ENCODE data around the gene TEX22. TPM values are rescaled to one million over a fixed set of nuclear protein-coding genes. Genes with fewer than 3 reads are reported as not detected.

The TEX22 gene
- total RNA-seq, 4 donors from 2014 or later: not detected

DNA sequence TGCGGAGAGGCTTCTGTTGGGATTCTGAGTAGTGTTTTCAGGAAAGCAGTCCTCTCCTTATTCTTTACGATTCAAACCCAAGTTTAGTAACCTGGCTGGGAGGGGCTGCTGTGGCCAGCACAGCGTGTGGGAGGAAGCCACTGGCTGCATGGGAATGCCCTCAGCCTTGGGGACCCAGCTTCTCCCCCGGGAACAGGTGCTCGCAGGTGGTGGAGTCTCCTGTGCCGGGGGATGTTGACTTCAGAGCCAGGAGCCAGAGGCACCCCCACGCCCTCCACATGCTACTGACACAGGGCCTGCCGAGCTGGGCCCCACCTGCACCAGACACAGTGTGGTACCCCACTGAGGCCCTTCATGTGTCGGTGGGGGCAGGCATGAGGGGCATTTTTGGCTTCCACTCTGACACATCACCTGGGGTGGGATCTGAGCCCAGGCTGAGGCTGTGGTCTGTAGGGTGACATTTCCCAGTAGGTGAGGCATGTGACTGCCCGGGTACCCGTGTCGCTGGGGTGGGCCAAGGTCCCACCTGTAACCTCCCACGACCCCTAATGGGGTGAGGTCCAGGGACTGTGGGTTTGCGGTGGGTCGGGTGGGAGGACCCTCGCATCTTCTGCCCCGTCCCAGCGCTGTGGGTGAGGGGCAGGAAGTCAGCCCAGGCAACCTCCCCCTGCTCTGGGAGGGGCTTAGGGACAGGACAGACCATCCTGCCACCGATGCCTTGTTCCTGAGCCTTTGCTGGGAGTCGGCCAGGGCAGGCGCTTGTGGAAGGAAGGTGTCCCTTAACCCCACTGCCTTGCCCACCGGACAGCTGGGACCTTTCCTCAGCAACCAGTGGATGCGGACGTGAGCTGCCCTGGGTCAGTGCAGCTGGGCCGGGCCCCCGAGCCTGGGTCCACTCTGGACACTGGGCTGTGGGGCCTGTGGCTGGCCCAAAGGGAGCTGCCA is 47.8 kb downstream of the TEX22 start:
- Histone ChIP-seq H3K27ac (no peak overlapping the region), H3K9me3 (no peaks in the 10 kb centered on the region), H3K4me1 (peaks cover 2 to 9% of the 10 kb centered on the region in 2 donors), H3K27me3 (no peaks in the 10 kb centered on the region), H3K36me3 (peaks cover 0 to 8% of the 10 kb centered on the region in 2 donors), H3K4me3 (no peak overlapping the region)
- in situ Hi-C loops (cut with MboI; ENCODE audit: low sequenced_read_pairs in 4 of 4): no loop called here
- intact Hi-C loops (cut with DNase I; ENCODE audit: low total_unique reads): no loop called here
- DNase-seq (no peak), ATAC-seq (no peak)
- no peak for TF ChIP-seq POLR2A (IDR thresholded peaks at IDR 0.05)
- TF ChIP-seq, protein P1, sequence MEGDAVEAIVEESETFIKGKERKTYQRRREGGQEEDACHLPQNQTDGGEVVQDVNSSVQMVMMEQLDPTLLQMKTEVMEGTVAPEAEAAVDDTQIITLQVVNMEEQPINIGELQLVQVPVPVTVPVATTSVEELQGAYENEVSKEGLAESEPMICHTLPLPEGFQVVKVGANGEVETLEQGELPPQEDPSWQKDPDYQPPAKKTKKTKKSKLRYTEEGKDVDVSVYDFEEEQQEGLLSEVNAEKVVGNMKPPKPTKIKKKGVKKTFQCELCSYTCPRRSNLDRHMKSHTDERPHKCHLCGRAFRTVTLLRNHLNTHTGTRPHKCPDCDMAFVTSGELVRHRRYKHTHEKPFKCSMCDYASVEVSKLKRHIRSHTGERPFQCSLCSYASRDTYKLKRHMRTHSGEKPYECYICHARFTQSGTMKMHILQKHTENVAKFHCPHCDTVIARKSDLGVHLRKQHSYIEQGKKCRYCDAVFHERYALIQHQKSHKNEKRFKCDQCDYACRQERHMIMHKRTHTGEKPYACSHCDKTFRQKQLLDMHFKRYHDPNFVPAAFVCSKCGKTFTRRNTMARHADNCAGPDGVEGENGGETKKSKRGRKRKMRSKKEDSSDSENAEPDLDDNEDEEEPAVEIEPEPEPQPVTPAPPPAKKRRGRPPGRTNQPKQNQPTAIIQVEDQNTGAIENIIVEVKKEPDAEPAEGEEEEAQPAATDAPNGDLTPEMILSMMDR (IDR thresholded peaks at IDR 0.05 in 4 of 5, conservative IDR thresholded peaks at IDR 0.05 in 1 of 5): no peak

DNA sequence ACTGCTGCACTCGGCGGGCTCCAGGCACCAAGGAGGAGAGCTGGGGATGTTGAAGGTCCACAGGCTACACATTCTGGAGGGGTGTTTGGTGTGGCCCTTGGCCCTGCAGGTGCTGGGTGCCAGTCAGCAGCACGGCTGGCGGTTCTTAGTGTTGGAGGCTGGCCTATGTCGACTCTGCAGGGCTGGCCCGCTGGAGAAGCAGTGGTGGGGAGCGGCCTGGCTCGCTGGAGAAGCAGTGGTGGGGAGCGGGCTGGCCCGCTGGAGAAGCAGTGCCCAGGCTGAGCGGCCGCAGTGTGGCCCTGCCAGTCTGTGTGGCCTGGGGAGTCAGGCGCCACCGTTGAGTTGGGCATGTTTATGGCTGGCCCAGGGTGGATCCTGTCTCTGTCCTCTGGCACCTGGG is 48.6 kb downstream of the TEX22 start:
- no peak for ATAC-seq

GRCh38 chr14:105447651-105448640 is 49.6 kb downstream of the TEX22 start:
- Histone ChIP-seq H3K4me1 (peaks cover 2 to 9% of the 10 kb centered on the region in 2 donors), H3K27ac (no peak overlapping the region), H3K27me3 (no peaks in the 10 kb centered on the region), H3K4me3 (no peak overlapping the region), H3K36me3 (peaks cover 0 to 13% of the 10 kb centered on the region in 2 donors), H3K9me3 (no peaks in the 10 kb centered on the region)
- ATAC-seq (peak in 1 of 2 donors; percentile 26), DNase-seq (no peak)
- intact Hi-C loops (cut with DNase I; ENCODE audit: low total_unique reads): loop anchor here (1.0 to 2.0 kb wide), 3 partner anchors 43 to 80 kb away; partner anchors contain the start of gene TEDC1
- in situ Hi-C loops (cut with MboI; ENCODE audit: low sequenced_read_pairs in 4 of 4): no loop called here
- TF ChIP-seq, protein P1 (IDR thresholded peaks at IDR 0.05 in 4 of 5, conservative IDR thresholded peaks at IDR 0.05 in 1 of 5): no peak
- TF ChIP-seq POLR2A (IDR thresholded peaks at IDR 0.05): no peak

More for the DNA sequence above, 48.6 kb downstream of the TEX22 start:
- Histone ChIP-seq H3K4me3 (no peak overlapping the region), H3K27ac (no peak overlapping the region), H3K36me3 (peaks cover 0 to 9% of the 10 kb centered on the region in 2 donors), H3K4me1 (peaks cover 2 to 9% of the 10 kb centered on the region in 2 donors), H3K27me3 (no peaks in the 10 kb centered on the region), H3K9me3 (no peaks in the 10 kb centered on the region)
- intact Hi-C loops (cut with DNase I; ENCODE audit: low total_unique reads) (no loop called here), in situ Hi-C loops (cut with MboI; ENCODE audit: low sequenced_read_pairs in 4 of 4) (no loop called here)
- DNase-seq: no peak
- TF ChIP-seq POLR2A (IDR thresholded peaks at IDR 0.05): no peak
- TF ChIP-seq, protein P1 (IDR thresholded peaks at IDR 0.05 in 4 of 5, conservative IDR thresholded peaks at IDR 0.05 in 1 of 5): no peak

DNA sequence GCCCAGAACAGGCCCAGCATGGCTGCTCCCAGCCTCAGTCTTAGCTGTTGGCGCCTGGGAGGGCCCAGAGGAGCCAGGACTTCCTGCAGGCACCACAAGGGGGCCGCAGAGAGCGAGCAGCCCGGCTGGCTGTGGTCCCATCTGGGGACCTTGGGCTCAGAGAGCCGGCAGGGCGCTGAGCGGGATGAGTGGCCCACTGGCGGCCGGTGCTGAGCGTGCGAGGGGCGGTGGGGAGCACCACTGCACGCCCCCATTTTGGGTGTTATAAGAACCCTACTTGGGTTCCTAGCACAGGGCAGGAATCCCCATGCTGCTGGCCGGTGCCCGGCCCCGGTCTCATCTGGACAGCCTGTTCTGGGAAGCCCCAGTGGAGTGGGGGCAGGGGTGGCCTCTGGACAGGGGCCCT is 50.4 kb downstream of the TEX22 start:
- intact Hi-C loops (cut with DNase I; ENCODE audit: low total_unique reads): loop anchor here (1.0 to 2.0 kb wide), 3 partner anchors 43 to 80 kb away; partner anchors contain the start of gene TEDC1
- DNase-seq (peak; percentile 41 to 58), ATAC-seq (peak; percentile 89 to 90)
- no peaks in the 10 kb centered on the region for H3K9me3 ChIP-seq
- peaks cover 2 to 9% of the 10 kb centered on the region in 2 donors for H3K4me1 ChIP-seq
- peaks cover 0 to 15% of the 10 kb centered on the region in 2 donors for H3K36me3 ChIP-seq
- no peak overlapping the region for H3K4me3 ChIP-seq
- no peak overlapping the region for H3K27ac ChIP-seq
- no peaks in the 10 kb centered on the region for H3K27me3 ChIP-seq
- TF ChIP-seq POLR2A (IDR thresholded peaks at IDR 0.05): no peak
- TF ChIP-seq, protein P1 (IDR thresholded peaks at IDR 0.05 in 4 of 5, conservative IDR thresholded peaks at IDR 0.05 in 1 of 5): peak; percentile 69 to 94 (median 90)
- in situ Hi-C loops (cut with MboI; ENCODE audit: low sequenced_read_pairs in 4 of 4): no loop called here

Measured in gastrocnemius medialis (tissue), 4 donors.